K562 (cell line): ENCODE measurements around the gene LRRC38. TPM values are rescaled to one million over a fixed set of nuclear protein-coding genes. Genes with fewer than 3 reads are reported as not detected.
A peak's percentile ranks its signal among the peaks of the same experiment; 100 is the strongest.
"Not testable (repeated sequence)": the region's sequence is repeated elsewhere in the genome, so short reads cannot be mapped to it uniquely, and the experiment has no call there.

Experiments
- ATAC-seq: fragments of 200-7000 bp; cut with Tn5 transposase; 3 replicates; pipeline ENCODE4 v1.9.1; 2020; ENCODE audit warnings: moderate library complexity
- BruUV-seq: library from RNA; stranded (reverse); fragments of 400-500 nt; replicated peaks from 2 replicates; lab custom pipeline; 2021; lab: Mats Ljungman, UMichigan
- CTCF ChIA-PET: fragments of 300-600 bp; formaldehyde crosslinking; extraction: SDS; loops from one replicate; lab custom pipeline; 2021; ENCODE audit warnings: low intra/inter-chr PET ratio; lab: Yijun Ruan, JAX
- POLR2A ChIA-PET: fragments of 300-600, 350-650 bp; sonication (Branson Sonifier 250); formaldehyde crosslinking; extraction: SDS; loops from one replicate; lab custom pipeline; 2021; ENCODE audit warnings: antibody characterized with exemption, inconsistent platforms; lab: Yijun Ruan, JAX
- DNase-seq, 4 experiments: peaks; one replicate each; pipeline versions ENCODE4 v3.0.0 to v3.0.0-alpha.2; 2011 to 2018; ENCODE audit warnings: low spot score in 3 of 4, mixed read lengths in 3 of 4; ENCODE audit errors: extremely low read depth in 1 of 4
- FAIRE-seq: peaks from 2 replicates; lab custom pipeline; 2011; peaks lifted over from hg19 to GRCh38; lab: Jason Lieb, UNC
- H2AFZ ChIP-seq: 2 replicates; pipeline ENCODE4 v1.6.0; 2011; ENCODE audit warnings: low read depth, low read length, control low read depth, inconsistent platforms
- H3K27ac ChIP-seq: fragments of 200-600 bp; 3 replicates; pipeline ENCODE4 v1.8.0; 2011; ENCODE audit warnings: low read depth, mild to moderate bottlenecking, control low read depth, inconsistent platforms, low read length, moderate library complexity, mixed read lengths; ENCODE audit errors: extremely low read depth
- H3K27me3 ChIP-seq, 2 experiments: fragments of 300-600 bp in 1 of 2; 2 replicates in 1 of 2; 3 replicates in 1 of 2; pipeline versions ENCODE4 v1.6.0 to v1.8.0; 2011; ENCODE audit warnings: inconsistent platforms in 2 of 2, low read length in 2 of 2, mild to moderate bottlenecking in 1 of 2, mixed read lengths in 1 of 2, moderate library complexity in 1 of 2; ENCODE audit not compliant: control insufficient read depth in 2 of 2, insufficient read depth in 2 of 2
- H3K36me3 ChIP-seq: fragments of 300-600 bp; 3 replicates; pipeline ENCODE4 v1.8.0; 2011; ENCODE audit warnings: mild to moderate bottlenecking, low read length, inconsistent platforms; ENCODE audit not compliant: control insufficient read depth, insufficient read depth
- H3K4me1 ChIP-seq, 2 experiments: fragments of 200-600 bp in 1 of 2; replicated peaks in 1 of 2; 2 replicates in 1 of 2; 3 replicates in 1 of 2; pipeline versions ENCODE4 v1.5.1 to v1.8.0; 2011; ENCODE audit warnings: inconsistent platforms in 2 of 2, low read length in 2 of 2, mild to moderate bottlenecking in 1 of 2, mixed read lengths in 1 of 2, moderate library complexity in 1 of 2; ENCODE audit not compliant: control insufficient read depth in 2 of 2, insufficient read depth in 2 of 2
- H3K4me2 ChIP-seq: 2 replicates; pipeline ENCODE4 v1.6.1; 2011; ENCODE audit warnings: low read length, control low read depth, inconsistent platforms, mixed read lengths; ENCODE audit not compliant: insufficient read depth
- H3K4me3 ChIP-seq: fragments of 200-600 bp; sonication (generic), shearing (Covaris generic); 2 replicates; pipeline ENCODE4 v1.5.1; 2016; ENCODE audit warnings: control low read depth, inconsistent platforms
- H3K79me2 ChIP-seq: fragments of 200-600 bp; 3 replicates; pipeline ENCODE4 v1.8.0; 2011; ENCODE audit warnings: low read length, inconsistent platforms; ENCODE audit not compliant: control insufficient read depth, insufficient read depth
- H3K9ac ChIP-seq, 2 experiments: 2 replicates each; pipeline versions ENCODE4 v1.6.0 to v1.6.1; 2011; ENCODE audit warnings: low read depth in 2 of 2, low read length in 2 of 2, control low read depth in 1 of 2, inconsistent platforms in 1 of 2, mild to moderate bottlenecking in 1 of 2, mixed read lengths in 1 of 2; ENCODE audit not compliant: insufficient read depth in 1 of 2
- H3K9me1 ChIP-seq: one replicate; pipeline ENCODE4 v1.6.0; 2011; ENCODE audit warnings: inconsistent platforms, mild to moderate bottlenecking, low read length, moderate library complexity; ENCODE audit not compliant: control insufficient read depth, insufficient read depth
- H3K9me3 ChIP-seq: replicated peaks from 2 replicates; pipeline ENCODE4 v1.5.1; 2011; ENCODE audit warnings: low read depth, low read length, inconsistent platforms; ENCODE audit not compliant: control insufficient read depth, insufficient read depth
- H4K20me1 ChIP-seq: replicated peaks from 2 replicates; pipeline ENCODE4 v1.6.1; 2011; ENCODE audit warnings: low read length, inconsistent platforms, mixed read lengths; ENCODE audit not compliant: control insufficient read depth, insufficient read depth
- MEIS2 ChIP-seq: fragments of 450-650 bp; IDR thresholded peaks from 2 replicates; pipeline ENCODE4 v1.6.1; 2014; ENCODE audit warnings: mild to moderate bottlenecking; ENCODE audit not compliant: partially characterized antibody
- PBX2 ChIP-seq, 2 experiments: IDR thresholded peaks in 1 of 2; conservative IDR thresholded peaks in 1 of 2; 2 replicates each; pipeline ENCODE4 v1.6.1; 2016; ENCODE audit warnings: low read depth in 2 of 2, mild to moderate bottlenecking in 1 of 2, missing compliant biosample characterization in 1 of 2, missing genetic modification characterization in 1 of 2, moderate library complexity in 1 of 2
- PKNOX1 ChIP-seq: fragments of 450-650 bp; IDR thresholded peaks from 2 replicates; pipeline ENCODE4 v1.6.1; 2016
- SMAD4 ChIP-seq: fragments of 250-450 bp; sonication (Bioruptor Pico); conservative IDR thresholded peaks from 2 replicates; pipeline ENCODE4 v1.8.0; 2021; ENCODE audit warnings: inconsistent platforms, mild to moderate bottlenecking, moderate library complexity
- WGBS: fragments of 100-300 bp; shearing (Covaris generic); methylation state at CpG from one replicate; pipeline ENCODE4 v1.1.6; 2016; ENCODE audit warnings: low coverage, mixed read lengths; ENCODE audit not compliant: insufficient coverage; ENCODE audit errors: missing lambda C conversion rate; 5-methylcytosine and 5-hydroxymethylcytosine counted together
- in situ Hi-C: fragments of 300-500 bp; cut with MboI; formaldehyde crosslinking; loops from 4 replicates; pipeline ENCODE4 v1.15.0; 2018; ENCODE audit warnings: inconsistent platforms, mixed read lengths
- intact Hi-C: fragments of 100-400 bp; cut with micrococcal nuclease; formaldehyde crosslinking; loops from 2 replicates; pipeline ENCODE4 v1.14.2; 2022
- polyA plus RNA-seq, 8 experiments: library from polyadenylated mRNA; depleted of rRNA in 4 of 8; stranded (reverse) in 5 of 8; unstranded in 3 of 8; fragments of >200 nt; fragmentation: Nextera tagmentation in 2 of 8; fragmentation: Illumina TruSeq in 1 of 8; extraction: Ambion mirVana in 2 of 8; extraction: Trizol in 1 of 8; gene quantifications; 2 replicates each; pipeline versions ENCODE4 v1.2.1 to v1.2.3, GENCODE V29; 2011 to 2014; ENCODE audit warnings: inconsistent platforms in 1 of 8, missing spikeins in 1 of 8
- total RNA-seq, 7 experiments: library from RNA; depleted of rRNA in 6 of 7; stranded (reverse); fragments of >200 nt in 6 of 7; fragmentation: Illumina TruSeq in 2 of 7; extraction: Trizol in 2 of 7; gene quantifications; 2 replicates each; pipeline versions ENCODE4 v1.2.1 to v1.2.3, GENCODE V29; 2011 to 2021; ENCODE audit warnings: low replicate concordance in 1 of 7

Gene LRRC38
- total and polyA plus RNA-seq, 9 of the 15 experiments (the other 6 are each of a cell fraction or from before 2014, with no cell fraction given) = not detected

GRCh38 chr1:13435458-13435857 lies 78.3 kb downstream of the LRRC38 start:
- Histone ChIP-seq H3K9me3 (no peaks in the 10 kb centered on the region), H4K20me1 (no peaks in the 10 kb centered on the region), H3K36me3 (no peaks in the 10 kb centered on the region), H3K4me2 (no peak overlapping the region), H3K27me3 (peaks cover 0 to 24% of the 10 kb centered on the region in 2 experiments; a peak in 3 of 5 replicates), H2AFZ (no peak overlapping the region), H3K79me2 (no peaks in the 10 kb centered on the region), H3K27ac (no peak overlapping the region), H3K4me3 (no peak overlapping the region), H3K9me1 (no peaks in the 10 kb centered on the region), H3K4me1 (peaks cover 0 to 4% of the 10 kb centered on the region in 2 experiments; a peak in 1 of 5 replicates), H3K9ac (no peak overlapping the region)
- intact Hi-C loops (no loop called here), in situ Hi-C loops (no loop called here)
- FAIRE-seq (no peak), ATAC-seq (no peak), DNase-seq (no peak)
- CTCF ChIA-PET = interaction anchor here (0.6 kb wide), 1 partner anchor 245 kb away, joined by 4 read pairs; no protein-coding TSS in a partner anchor
- TF ChIP-seq PKNOX1 (peak; percentile 69), MEIS2 (peak; percentile 77), PBX2 (CRISPR knock-in tag; IDR thresholded peaks at IDR 0.05; ENCODE audit: low read depth) (no peak), PBX2 (tag; conservative IDR thresholded peaks at IDR 0.05; ENCODE audit: low read depth) (0 out of 2 replicates have a peak, but pooled peaks have one; percentile 10), SMAD4 (CRISPR knock-in tag) (no peak)
- POLR2A ChIA-PET = no interaction called here
- WGBS = 0% methylated on average over 3 of the region's 3 CpGs
- no TSS peak for BruUV-seq

- H4K20me1 ChIP-seq, POLR2A ChIA-PET, ATAC-seq, intact Hi-C loops, H3K9me1 ChIP-seq, H3K4me2 ChIP-seq, H3K79me2 ChIP-seq, H3K27ac ChIP-seq, H3K4me1 ChIP-seq, H2AFZ ChIP-seq, H3K9me3 ChIP-seq, H3K9ac ChIP-seq, H3K4me3 ChIP-seq, CTCF ChIA-PET, BruUV-seq, in situ Hi-C loops, DNase-seq, H3K36me3 ChIP-seq, FAIRE-seq: not testable (repeated sequence)
- H3K27me3 ChIP-seq = peaks cover 0 to 21% of the 10 kb centered on the region in 2 experiments; a peak in 3 of 5 replicates
- under 1% methylated on average over 28 of the region's 32 CpGs for WGBS
These were observed 80.0 kb downstream of the LRRC38 start for GRCh38 chr1:13433694-13434358.
